PC-9 (cell line): ENCODE measurements around the gene TRIM66. TPM values are rescaled to one million over a fixed set of nuclear protein-coding genes. Genes with fewer than 3 reads are reported as not detected.

Experiments used
- BruUV-seq: library from RNA; stranded (reverse); fragments of 400-500 nt; replicated peaks from 2 replicates; lab custom pipeline; 2021; lab: Mats Ljungman, UMichigan
- CTCF ChIA-PET: fragments of 300-600 bp; sonication (Branson Sonifier 250); formaldehyde crosslinking; loops from one replicate; lab custom pipeline; 2022; ENCODE audit warnings: antibody characterized with exemption; lab: Charles Lee
- POLR2A ChIA-PET: fragments of 300-600 bp; sonication (Branson Sonifier 250); formaldehyde crosslinking; loops from one replicate; lab custom pipeline; 2022; ENCODE audit warnings: antibody characterized with exemption; ENCODE audit not compliant: unreplicated experiment; lab: Charles Lee
- DNase-seq, 2 experiments: peaks; one replicate each; pipeline versions ENCODE4 v3.0.0 to v3.0.0-alpha.2; 2015 to 2022; ENCODE audit warnings: mixed read lengths in 1 of 2
- H2AFZ ChIP-seq: fragments of 200-600 bp; sonication (generic); 2 replicates; pipeline ENCODE4 v1.8.1; 2017; ENCODE audit warnings: antibody characterized with exemption
- H3F3A ChIP-seq: fragments of 200-600 bp; sonication (generic); 2 replicates; pipeline ENCODE4 v1.8.1; 2017; ENCODE audit warnings: antibody characterized with exemption, mild to moderate bottlenecking, low read depth; ENCODE audit not compliant: insufficient read depth
- H3K27ac ChIP-seq: fragments of 200-600 bp; sonication (generic); 2 replicates; pipeline ENCODE4 v1.6.1; 2016; ENCODE audit warnings: mixed run types
- H3K27me3 ChIP-seq: fragments of 200-600 bp; sonication (generic); 2 replicates; pipeline ENCODE4 v1.6.1; 2016; ENCODE audit warnings: low read depth, mixed run types; ENCODE audit not compliant: insufficient read depth
- H3K36me3 ChIP-seq: fragments of 200-600 bp; sonication (generic); 2 replicates; pipeline ENCODE4 v1.6.1; 2016; ENCODE audit warnings: low read depth, mixed run types
- H3K4me1 ChIP-seq: fragments of 200-600 bp; sonication (generic); replicated peaks from 2 replicates; pipeline ENCODE4 v1.6.1; 2016; ENCODE audit warnings: mixed run types; ENCODE audit not compliant: insufficient read depth
- H3K4me2 ChIP-seq: fragments of 200-600 bp; sonication (generic); 2 replicates; pipeline ENCODE4 v1.6.1; 2017; ENCODE audit warnings: mixed run types
- H3K4me3 ChIP-seq: fragments of 200-600 bp; sonication (generic); 2 replicates; pipeline ENCODE4 v1.6.1; 2016; ENCODE audit warnings: mixed run types
- H3K79me2 ChIP-seq: fragments of 200-600 bp; sonication (generic); 2 replicates; pipeline ENCODE4 v1.6.1; 2017; ENCODE audit warnings: low read depth, mixed run types
- H3K9me2 ChIP-seq: fragments of 200-600 bp; sonication (generic); 2 replicates; pipeline ENCODE4 v1.8.1; 2017; ENCODE audit warnings: mild to moderate bottlenecking; ENCODE audit not compliant: insufficient read depth
- H3K9me3 ChIP-seq: fragments of 200-600 bp; sonication (generic); 2 replicates; pipeline ENCODE4 v1.8.1; 2016; ENCODE audit warnings: low read depth; ENCODE audit not compliant: insufficient read depth
- H4K20me1 ChIP-seq: fragments of 200-600 bp; sonication (generic); 2 replicates; pipeline ENCODE4 v1.8.1; 2017; ENCODE audit not compliant: insufficient read depth
- EZH2 ChIP-seq: fragments of 200-600 bp; sonication (generic); IDR thresholded peaks from 2 replicates; pipeline ENCODE4 v1.8.0; 2017; ENCODE audit warnings: antibody characterized with exemption, low read depth
- intact Hi-C: fragments of 100-400 bp; cut with micrococcal nuclease; formaldehyde crosslinking; loops from one replicate; pipeline ENCODE4 v1.10.0; 2022; ENCODE audit not compliant: unreplicated experiment
- total RNA-seq: library from RNA; stranded (reverse); gene quantifications from 2 replicates; pipeline ENCODE4 v1.2.3, GENCODE V29; 2021
- TF ChIP-seq, protein P1 (sequence below): fragments of 200-600 bp; sonication (generic); conservative IDR thresholded peaks from 2 replicates; pipeline ENCODE4 v1.6.1; 2017; ENCODE audit warnings: mixed run types, antibody characterized with exemption, mild to moderate bottlenecking, moderate library complexity

Gene TRIM66
- total RNA-seq, 1 experiment from 2014 or later, result 17.0 TPM

GRCh38 chr11:8587915-8588314 is 94.5 kb downstream of the TRIM66 start:
- Histone ChIP-seq H3K4me2 (no peak overlapping the region), H3F3A (no peaks in the 10 kb centered on the region), H3K4me1 (no peaks in the 10 kb centered on the region), H4K20me1 (no peaks in the 10 kb centered on the region), H3K27ac (no peak overlapping the region), H3K79me2 (no peaks in the 10 kb centered on the region), H3K9me2 (no peaks in the 10 kb centered on the region), H3K9me3 (no peaks in the 10 kb centered on the region), H3K36me3 (no peaks in the 10 kb centered on the region), H3K27me3 (no peaks in the 10 kb centered on the region), H3K4me3 (no peak overlapping the region), H2AFZ (no peak overlapping the region)
- POLR2A ChIA-PET, result no interaction called here
- intact Hi-C loops, result no loop called here
- DNase-seq, result no peak
- BruUV-seq, result no TSS peak
- CTCF ChIA-PET, result no interaction called here
- no peak for TF ChIP-seq EZH2
- TF ChIP-seq, protein P1, sequence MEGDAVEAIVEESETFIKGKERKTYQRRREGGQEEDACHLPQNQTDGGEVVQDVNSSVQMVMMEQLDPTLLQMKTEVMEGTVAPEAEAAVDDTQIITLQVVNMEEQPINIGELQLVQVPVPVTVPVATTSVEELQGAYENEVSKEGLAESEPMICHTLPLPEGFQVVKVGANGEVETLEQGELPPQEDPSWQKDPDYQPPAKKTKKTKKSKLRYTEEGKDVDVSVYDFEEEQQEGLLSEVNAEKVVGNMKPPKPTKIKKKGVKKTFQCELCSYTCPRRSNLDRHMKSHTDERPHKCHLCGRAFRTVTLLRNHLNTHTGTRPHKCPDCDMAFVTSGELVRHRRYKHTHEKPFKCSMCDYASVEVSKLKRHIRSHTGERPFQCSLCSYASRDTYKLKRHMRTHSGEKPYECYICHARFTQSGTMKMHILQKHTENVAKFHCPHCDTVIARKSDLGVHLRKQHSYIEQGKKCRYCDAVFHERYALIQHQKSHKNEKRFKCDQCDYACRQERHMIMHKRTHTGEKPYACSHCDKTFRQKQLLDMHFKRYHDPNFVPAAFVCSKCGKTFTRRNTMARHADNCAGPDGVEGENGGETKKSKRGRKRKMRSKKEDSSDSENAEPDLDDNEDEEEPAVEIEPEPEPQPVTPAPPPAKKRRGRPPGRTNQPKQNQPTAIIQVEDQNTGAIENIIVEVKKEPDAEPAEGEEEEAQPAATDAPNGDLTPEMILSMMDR, result no peak

- ChIA-PET CTCF (no interaction called here), POLR2A (interaction anchor here (0.6 kb wide), 1 partner anchor 324 kb away, joined by 3 read pairs; the partner anchor contains the start of gene AKIP1)
- DNase-seq, result no peak
- Histone ChIP-seq H3K4me1 (no peaks in the 10 kb centered on the region), H3F3A (no peaks in the 10 kb centered on the region), H3K27me3 (no peaks in the 10 kb centered on the region), H3K9me2 (no peaks in the 10 kb centered on the region), H3K27ac (no peak overlapping the region), H3K36me3 (no peaks in the 10 kb centered on the region), H3K9me3 (no peaks in the 10 kb centered on the region), H4K20me1 (no peaks in the 10 kb centered on the region), H3K79me2 (no peaks in the 10 kb centered on the region), H3K4me3 (no peak overlapping the region), H3K4me2 (no peak overlapping the region), H2AFZ (no peak overlapping the region)
- BruUV-seq, result no TSS peak
- TF ChIP-seq, protein P1, result no peak
- TF ChIP-seq EZH2, result no peak
- intact Hi-C loops, result no loop called here
Measured at GRCh38 chr11:8586805-8587204, 95.7 kb downstream of the TRIM66 start.

DNA sequence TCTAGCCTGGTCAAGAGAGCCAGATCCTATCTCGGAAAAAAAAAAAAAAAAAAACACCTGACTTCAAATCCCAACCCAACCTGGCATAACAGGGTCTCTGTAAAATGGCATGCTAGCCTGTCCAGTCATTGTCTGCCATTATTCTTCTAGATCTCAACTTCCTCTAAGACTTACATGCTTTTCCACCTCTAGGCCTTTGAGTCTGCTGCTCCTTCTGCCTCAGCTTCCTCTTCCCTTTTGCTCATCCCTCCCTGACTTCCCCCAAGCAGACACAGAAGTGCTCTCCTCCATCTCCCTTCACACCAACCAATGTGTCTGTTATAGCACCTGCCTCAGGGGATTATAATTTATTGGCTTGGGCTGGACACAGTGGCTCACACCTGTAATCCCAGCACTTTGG is 96.3 kb downstream of the TRIM66 start:
- POLR2A ChIA-PET, result no interaction called here

GRCh38 chr11:8584511-8584910 is 98.0 kb downstream of the TRIM66 start:
- no peak overlapping the region for H2AFZ ChIP-seq
- H4K20me1 ChIP-seq, result no peaks in the 10 kb centered on the region
- no peaks in the 10 kb centered on the region for H3K4me1 ChIP-seq
- H3K27ac ChIP-seq, result no peak overlapping the region
- no peaks in the 10 kb centered on the region for H3K79me2 ChIP-seq
- no TSS peak for BruUV-seq
- H3K9me2 ChIP-seq, result no peaks in the 10 kb centered on the region
- no peaks in the 10 kb centered on the region for H3K9me3 ChIP-seq
- no peak overlapping the region for H3K4me3 ChIP-seq
- ChIA-PET CTCF (interaction anchor here (0.6 kb wide), 2 partner anchors 17 to 433 kb away, joined by 4 to 7 read pairs; no protein-coding TSS in a partner anchor), POLR2A (no interaction called here)
- intact Hi-C loops, result no loop called here
- H3K36me3 ChIP-seq, result no peaks in the 10 kb centered on the region
- H3F3A ChIP-seq, result no peaks in the 10 kb centered on the region
- no peak for TF ChIP-seq EZH2
- TF ChIP-seq, protein P1, result no peak
- no peak overlapping the region for H3K4me2 ChIP-seq
- no peak for DNase-seq
- H3K27me3 ChIP-seq, result no peaks in the 10 kb centered on the region

More for the DNA sequence above, 96.3 kb downstream of the TRIM66 start:
- Histone ChIP-seq H3K9me3 (no peaks in the 10 kb centered on the region), H2AFZ (no peak overlapping the region), H3K79me2 (no peaks in the 10 kb centered on the region), H3K4me2 (no peak overlapping the region), H3K27ac (no peak overlapping the region), H3K36me3 (no peaks in the 10 kb centered on the region), H3K27me3 (no peaks in the 10 kb centered on the region), H3F3A (no peaks in the 10 kb centered on the region), H4K20me1 (no peaks in the 10 kb centered on the region), H3K9me2 (no peaks in the 10 kb centered on the region), H3K4me3 (no peak overlapping the region), H3K4me1 (no peaks in the 10 kb centered on the region)
- CTCF ChIA-PET, result no interaction called here
- DNase-seq, result no peak
- no TSS peak for BruUV-seq
- intact Hi-C loops, result no loop called here
- no peak for TF ChIP-seq EZH2
